Measurements from ENCODE around the gene WWP2. TPM values are rescaled to one million over a fixed set of nuclear protein-coding genes. Genes with fewer than 3 reads are reported as not detected.
A peak's percentile ranks its signal among the peaks of the same experiment; 100 is the strongest.

Gene WWP2
- polyA plus RNA-seq, 3 donors = 29.6 to 54.4 (median 46.0) TPM

GRCh38 chr16:69890114-69890891, 128.2 kb downstream of the WWP2 start:
- Histone ChIP-seq H3K27ac (ENCODE audit: low read depth in 1 of 2, low read length in 2 of 2) (no peak overlapping the region), H3K36me3 (replicated peaks in 1 of 2; ENCODE audit: control insufficient read depth in 1 of 2, insufficient read depth in 2 of 2, low read length in 2 of 2) (peaks cover 64 to 93% of the 10 kb centered on the region in 2 donors), H3K9me3 (replicated peaks in 1 of 2; ENCODE audit: control insufficient read depth in 1 of 2, insufficient read depth in 1 of 2, low read length in 2 of 2) (no peaks in the 10 kb centered on the region), H3K9ac (ENCODE audit: insufficient read depth, low read length, poor library complexity, severe bottlenecking) (no peak overlapping the region), H3K4me1 (ENCODE audit: control insufficient read depth in 1 of 2, insufficient read depth in 2 of 2, low read length in 2 of 2) (no peaks in the 10 kb centered on the region), H2AFZ (ENCODE audit: insufficient read depth, low read depth, low read length, poor library complexity, severe bottlenecking) (no peak overlapping the region), H3K27me3 (ENCODE audit: control insufficient read depth in 2 of 2, insufficient read depth in 2 of 2, low read length in 2 of 2) (no peaks in the 10 kb centered on the region), H3K79me2 (ENCODE audit: insufficient read depth, low read length) (peaks cover 7% of the 10 kb centered on the region), H3K4me3 (replicated peaks in 1 of 3; ENCODE audit: low read depth in 2 of 3, low read length in 3 of 3) (no peak overlapping the region), H3K4me2 (replicated peaks; ENCODE audit: extremely low read depth, low read length, poor library complexity, severe bottlenecking) (no peak overlapping the region), H4K20me1 (ENCODE audit: insufficient read depth, low read length) (peaks cover 67% of the 10 kb centered on the region)
- Mint-ChIP-seq H3K9me3 (no peaks in the 10 kb centered on the region), H3K27ac (peak overlapping the region in 2 of 7 donors; percentile 15 to 25), H3K4me1 (no peaks in the 10 kb centered on the region), H3K27me3 (ENCODE audit: low read depth in 3 of 3) (no peaks in the 10 kb centered on the region), H3K4me3 (no peak overlapping the region), H3K36me3 (peaks cover 69 to 78% of the 10 kb centered on the region in 2 donors)
- no peak for DNase-seq
- 94% methylated on average over 5 of the region's 17 CpGs for WGBS (ENCODE audit: insufficient coverage)
- TF ChIP-seq CTCF (IDR thresholded peaks at IDR 0.05) = no peak
- intact Hi-C loops (cut with micrococcal nuclease) = no loop called here

GRCh38 chr16:69890892-69891282, 128.8 kb downstream of the WWP2 start:
- H3K36me3 ChIP-seq (replicated peaks in 1 of 2; ENCODE audit: control insufficient read depth in 1 of 2, insufficient read depth in 2 of 2, low read length in 2 of 2) = peaks cover 63 to 93% of the 10 kb centered on the region in 2 donors

More at GRCh38 chr16:69890892-69891282, 128.8 kb downstream of the WWP2 start:
- Mint-ChIP-seq H3K4me3 (no peak overlapping the region), H3K9me3 (no peaks in the 10 kb centered on the region), H3K36me3 (peaks cover 70 to 83% of the 10 kb centered on the region in 2 donors), H3K27me3 (ENCODE audit: low read depth in 3 of 3) (no peaks in the 10 kb centered on the region), H3K4me1 (no peaks in the 10 kb centered on the region), H3K27ac (peak overlapping the region in 2 of 7 donors; percentile 15 to 25)
- Histone ChIP-seq H3K9me3 (replicated peaks in 1 of 2; ENCODE audit: control insufficient read depth in 1 of 2, insufficient read depth in 1 of 2, low read length in 2 of 2) (no peaks in the 10 kb centered on the region), H4K20me1 (ENCODE audit: insufficient read depth, low read length) (peaks cover 67% of the 10 kb centered on the region), H3K27me3 (ENCODE audit: control insufficient read depth in 2 of 2, insufficient read depth in 2 of 2, low read length in 2 of 2) (no peaks in the 10 kb centered on the region), H3K9ac (ENCODE audit: insufficient read depth, low read length, poor library complexity, severe bottlenecking) (no peak overlapping the region), H3K4me3 (replicated peaks in 1 of 3; ENCODE audit: low read depth in 2 of 3, low read length in 3 of 3) (no peak overlapping the region), H2AFZ (ENCODE audit: insufficient read depth, low read depth, low read length, poor library complexity, severe bottlenecking) (no peak overlapping the region), H3K79me2 (ENCODE audit: insufficient read depth, low read length) (peaks cover 5% of the 10 kb centered on the region), H3K4me1 (ENCODE audit: control insufficient read depth in 1 of 2, insufficient read depth in 2 of 2, low read length in 2 of 2) (no peaks in the 10 kb centered on the region), H3K27ac (ENCODE audit: low read depth in 1 of 2, low read length in 2 of 2) (no peak overlapping the region), H3K4me2 (replicated peaks; ENCODE audit: extremely low read depth, low read length, poor library complexity, severe bottlenecking) (no peak overlapping the region)
- intact Hi-C loops (cut with micrococcal nuclease) = no loop called here
- no peak for DNase-seq
- WGBS (ENCODE audit: insufficient coverage) = 97% methylated on average over 6 of the region's 8 CpGs
- TF ChIP-seq CTCF (IDR thresholded peaks at IDR 0.05) = no peak
